ENCODE data around the gene SLC5A4.
A peak's percentile ranks its signal among the peaks of the same experiment; 100 is the strongest.

The SLC5A4 gene

DNA sequence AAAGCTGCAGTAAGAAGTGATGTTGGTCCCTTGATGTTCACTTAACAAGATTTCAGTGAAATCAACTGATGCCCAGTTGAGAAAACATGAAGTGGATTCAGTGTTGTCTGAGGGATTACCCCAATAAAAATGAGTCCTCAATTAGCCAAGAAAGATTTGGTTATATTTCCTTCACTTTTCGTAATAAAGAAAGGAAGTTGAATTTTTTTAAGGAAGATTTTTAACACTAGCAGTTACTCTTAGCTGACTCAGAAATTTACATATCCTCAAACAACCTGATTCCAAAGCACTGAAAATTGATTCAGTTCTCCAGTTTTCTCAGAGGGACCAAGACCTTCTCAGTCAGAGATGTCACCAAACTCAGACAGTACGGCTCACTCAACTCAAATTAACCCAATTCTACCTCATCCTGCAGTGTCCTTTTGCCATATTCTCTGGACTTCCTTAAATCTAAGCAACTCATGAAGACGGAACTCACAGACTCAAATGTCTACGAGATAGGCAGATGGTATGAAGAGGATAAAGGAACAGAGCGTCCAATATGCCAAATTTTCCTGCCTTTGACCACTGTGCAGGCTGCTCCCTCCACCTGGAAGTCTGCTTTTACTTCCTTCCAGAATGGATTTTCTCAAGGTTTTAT is 22.8 kb downstream of the SLC5A4 start:
- ATAC-seq = no peak

DNA sequence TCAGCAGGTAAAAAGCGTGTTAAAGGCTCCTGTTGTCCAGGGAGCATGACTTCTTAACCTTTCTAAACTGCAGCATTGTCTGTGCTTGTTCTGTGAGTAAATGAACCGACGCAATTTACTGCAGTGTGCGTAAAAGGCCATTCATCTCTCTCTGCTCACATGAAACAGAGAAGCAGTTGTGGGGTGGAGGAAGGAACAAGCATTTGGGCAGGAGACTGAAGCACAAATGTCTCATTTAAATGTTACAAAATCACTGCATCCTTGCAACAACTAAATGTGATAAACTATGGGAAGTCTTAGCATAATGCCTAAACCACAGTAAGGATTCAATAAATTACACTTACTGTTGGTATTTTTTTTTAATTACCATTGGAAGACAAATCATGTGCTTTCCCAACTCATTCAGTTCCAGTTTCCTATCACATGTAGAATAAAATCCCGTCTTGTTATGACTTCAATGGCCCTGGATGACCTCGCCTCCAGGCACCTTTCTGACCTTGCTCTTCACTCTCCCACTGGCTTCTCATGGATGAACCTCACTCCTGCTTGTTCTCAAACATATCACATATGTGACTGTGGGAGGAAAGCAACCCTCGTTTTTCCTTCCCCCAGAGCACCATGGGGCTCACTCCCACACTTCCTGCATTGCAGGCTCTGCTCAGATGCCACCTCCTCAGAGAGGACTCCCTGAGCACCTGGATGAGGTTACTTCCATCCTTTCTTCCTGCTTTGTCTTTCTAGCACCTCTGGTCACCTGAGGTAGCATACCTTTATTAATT is 28.6 kb downstream of the SLC5A4 start:
- ATAC-seq = no peak

DNA sequence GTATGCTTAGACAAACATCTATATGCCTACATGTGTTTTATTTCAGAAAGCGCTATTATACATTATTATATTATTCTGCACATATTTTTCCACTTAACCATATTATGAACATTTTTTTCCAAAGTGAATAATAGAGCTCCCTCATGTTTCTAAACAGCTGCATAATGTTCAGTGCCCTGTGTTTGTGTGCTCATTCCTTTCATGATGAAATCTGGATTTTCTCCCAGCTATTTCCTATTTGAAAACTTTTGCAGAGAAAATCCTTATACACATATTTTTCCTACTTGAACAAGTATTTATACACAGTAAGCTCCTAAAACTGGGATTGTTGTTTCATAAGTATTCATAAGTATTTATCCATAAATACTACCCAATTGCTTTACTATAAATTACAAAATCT is 32.2 kb downstream of the SLC5A4 start:
- no peak for ATAC-seq

DNA sequence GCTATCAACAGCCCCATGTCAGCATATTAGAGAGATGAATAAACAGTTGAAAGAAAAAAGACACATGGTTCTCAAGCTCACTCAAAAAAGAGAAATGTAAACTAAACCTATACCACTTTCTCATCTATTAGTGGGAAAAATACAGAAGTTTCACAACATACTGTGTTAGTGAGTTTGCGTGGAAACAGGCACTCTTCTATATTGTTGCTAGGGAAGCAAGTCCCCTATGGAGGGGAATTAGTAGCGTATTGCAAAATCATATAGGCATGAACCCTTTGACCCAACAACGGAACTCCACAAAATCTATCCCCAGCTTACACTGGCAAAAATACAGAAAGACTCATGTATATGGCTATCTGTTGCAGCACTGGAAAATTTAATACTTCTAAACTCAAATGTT is 36.1 kb downstream of the SLC5A4 start:
- no peak for ATAC-seq

DNA sequence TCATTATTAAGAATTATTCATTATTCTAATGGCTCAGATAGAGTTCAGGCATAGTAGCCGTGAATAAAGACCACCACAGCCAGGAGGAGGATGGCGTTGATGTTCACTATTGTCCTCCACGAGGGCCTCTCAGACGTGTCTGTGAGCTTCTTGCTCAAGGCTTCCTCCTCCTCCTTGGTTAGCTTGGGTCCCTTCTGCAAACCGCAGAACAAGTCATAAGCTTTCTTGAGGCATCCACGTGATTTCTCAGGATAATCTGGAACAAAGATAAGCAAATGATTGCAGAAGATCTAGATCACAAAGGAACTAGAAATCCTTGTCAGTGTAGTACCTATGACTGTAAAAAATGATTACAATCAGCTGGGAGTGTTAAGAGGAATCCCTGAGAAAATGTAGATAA is 36.7 kb downstream of the SLC5A4 start:
- ATAC-seq = no peak

DNA sequence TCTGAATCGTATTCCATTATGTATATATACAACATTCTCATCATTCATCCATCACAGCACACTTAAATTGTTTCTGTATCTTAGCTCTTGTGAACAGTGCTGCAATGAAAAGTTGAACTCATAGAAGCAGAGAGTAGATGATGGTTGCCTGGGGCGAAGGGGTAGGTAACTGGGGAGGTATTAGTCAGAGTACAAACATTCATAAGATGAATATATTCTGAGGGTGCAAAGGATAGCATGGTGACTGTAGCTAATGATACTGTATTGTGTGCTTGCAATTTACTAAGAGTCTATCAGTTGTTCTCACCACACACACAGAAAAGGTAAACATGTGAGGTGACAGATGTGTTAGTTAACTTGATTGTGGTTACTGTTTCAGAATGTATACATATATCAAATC is 37.7 kb downstream of the SLC5A4 start:
- ATAC-seq = peak in 1 of 2 donors; percentile 30

DNA sequence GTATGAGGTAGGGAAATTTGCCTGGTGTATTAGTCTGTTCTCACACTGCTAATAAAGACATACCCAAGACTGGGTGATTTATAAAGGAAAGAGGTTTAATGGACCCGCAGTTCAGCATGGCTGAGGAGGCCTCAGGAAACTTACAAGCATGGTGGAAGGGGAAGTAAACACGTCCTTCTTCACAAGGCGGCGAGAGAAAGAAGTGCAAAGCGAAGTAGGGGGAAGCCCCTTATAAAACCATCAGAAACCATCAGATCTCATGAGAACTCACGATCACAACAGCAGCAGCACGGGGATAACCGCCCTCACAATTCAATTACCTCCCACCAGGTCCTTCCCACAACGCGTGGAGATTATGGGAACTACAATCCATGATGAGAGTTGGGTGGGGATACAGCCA is 38.2 kb downstream of the SLC5A4 start:
- no peak for ATAC-seq

DNA sequence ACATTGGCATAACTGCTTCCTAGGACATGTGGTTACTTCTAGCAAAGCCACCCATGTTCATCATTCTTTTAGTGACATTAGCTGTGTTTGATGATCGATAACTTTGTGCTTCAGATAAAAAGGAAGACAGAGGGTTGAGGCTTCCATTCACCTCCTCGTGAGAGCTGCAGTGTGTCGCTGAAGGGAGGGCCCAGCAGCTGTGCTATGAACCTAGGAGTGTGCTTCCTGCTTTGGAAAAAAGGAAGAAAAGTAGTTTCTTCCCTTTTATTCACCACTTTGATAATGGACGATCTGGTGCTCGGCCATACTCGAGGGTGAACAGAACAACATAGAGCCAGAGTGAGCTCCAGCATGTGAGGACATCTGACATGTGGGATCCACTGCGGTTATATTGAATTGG is 44.1 kb downstream of the SLC5A4 start:
- ATAC-seq = no peak

DNA sequence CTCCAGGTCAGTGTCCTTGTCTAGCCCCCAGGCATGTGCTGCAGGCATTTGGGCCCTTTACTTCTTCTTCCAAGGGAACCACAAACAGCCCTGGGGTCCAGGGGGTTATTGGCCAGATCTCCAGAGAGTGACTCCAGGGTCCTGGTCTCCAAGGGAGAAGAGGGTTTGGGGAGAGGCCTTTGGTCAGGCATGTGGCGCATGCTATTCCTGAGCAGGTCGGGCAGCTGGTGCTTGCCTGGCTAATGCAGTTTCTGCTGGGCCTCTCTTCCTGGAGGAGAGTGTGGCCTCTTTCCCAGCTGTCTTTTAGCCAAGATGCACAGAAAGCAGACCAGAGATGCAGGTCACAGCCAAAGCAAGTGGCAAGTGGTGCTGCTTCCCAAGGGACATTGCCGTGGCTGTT is 46.5 kb downstream of the SLC5A4 start:
- no peak for ATAC-seq

DNA sequence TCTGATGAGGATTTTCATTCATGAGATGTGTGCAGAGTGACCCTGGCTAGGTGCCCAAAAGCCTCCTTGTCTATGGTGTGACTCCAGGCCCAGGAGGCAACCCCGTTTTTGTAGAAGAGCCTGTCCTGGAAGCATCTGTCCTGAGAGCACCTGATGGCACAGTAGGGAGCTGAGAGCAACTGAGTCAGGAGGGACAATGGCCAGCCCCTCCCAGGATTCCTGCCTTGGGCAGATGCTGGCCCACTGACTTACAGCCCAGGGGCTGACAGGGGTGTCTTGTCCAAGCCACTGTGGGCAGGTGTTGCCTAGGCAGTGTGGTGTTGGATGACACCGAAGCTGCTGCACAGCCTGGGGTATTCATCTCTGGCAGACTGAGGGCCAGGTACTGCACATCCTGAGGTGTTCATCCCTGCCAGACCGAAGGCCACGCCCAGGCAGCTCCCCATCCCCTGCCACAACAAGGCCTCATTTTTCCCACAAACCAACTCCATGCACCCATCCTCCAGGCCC is 47.1 kb downstream of the SLC5A4 start:
- no peak for ATAC-seq

DNA sequence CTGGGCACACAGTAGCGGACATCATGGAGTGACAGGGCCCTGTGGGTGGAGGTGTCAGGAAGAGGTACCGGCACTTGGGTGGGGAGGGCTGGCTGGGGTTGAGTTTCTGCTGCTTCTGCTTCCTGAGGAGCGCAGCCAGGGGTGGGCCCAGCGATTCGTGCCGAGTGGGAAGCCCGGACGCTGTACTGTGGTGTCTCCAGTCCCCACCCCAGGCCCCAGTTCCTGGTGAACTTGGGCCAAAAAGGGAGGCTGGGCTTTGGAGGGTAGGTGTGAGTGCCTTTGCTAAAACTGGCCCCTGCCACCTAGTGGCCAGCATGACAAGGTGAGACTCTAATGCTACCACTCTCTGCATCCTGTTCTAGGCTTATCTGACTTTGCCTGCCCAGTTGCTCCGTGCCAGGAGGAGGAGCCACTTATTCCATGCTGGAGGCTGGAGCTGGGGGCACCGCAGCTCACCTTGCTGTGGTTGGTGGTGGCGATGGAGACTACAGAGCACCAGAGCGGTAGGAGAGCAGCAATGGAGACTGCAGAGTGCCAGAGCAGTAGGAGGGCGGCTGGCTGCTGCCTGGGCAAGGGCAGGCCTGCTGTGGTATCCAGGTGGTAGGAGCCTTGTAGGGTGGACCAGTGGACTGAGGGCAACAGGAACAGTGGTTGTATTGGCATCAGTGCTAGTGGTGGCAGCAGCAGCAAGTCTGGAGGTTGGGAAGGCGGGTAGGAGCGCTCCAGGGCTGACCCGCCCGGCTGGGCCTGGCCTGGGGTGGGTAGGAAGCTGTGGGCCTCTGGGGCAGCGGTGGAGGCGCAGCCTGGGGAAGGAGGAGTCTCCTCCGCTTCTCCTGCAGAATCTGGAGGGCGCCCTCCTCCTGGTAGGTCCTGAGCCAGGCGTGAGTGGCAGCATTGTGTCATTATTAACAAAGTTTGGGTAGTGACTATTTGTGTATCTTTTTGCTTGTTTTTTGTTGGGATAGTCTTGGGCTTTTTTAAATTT is 48.1 kb downstream of the SLC5A4 start:
- ATAC-seq = peak; percentile 36 to 41

DNA sequence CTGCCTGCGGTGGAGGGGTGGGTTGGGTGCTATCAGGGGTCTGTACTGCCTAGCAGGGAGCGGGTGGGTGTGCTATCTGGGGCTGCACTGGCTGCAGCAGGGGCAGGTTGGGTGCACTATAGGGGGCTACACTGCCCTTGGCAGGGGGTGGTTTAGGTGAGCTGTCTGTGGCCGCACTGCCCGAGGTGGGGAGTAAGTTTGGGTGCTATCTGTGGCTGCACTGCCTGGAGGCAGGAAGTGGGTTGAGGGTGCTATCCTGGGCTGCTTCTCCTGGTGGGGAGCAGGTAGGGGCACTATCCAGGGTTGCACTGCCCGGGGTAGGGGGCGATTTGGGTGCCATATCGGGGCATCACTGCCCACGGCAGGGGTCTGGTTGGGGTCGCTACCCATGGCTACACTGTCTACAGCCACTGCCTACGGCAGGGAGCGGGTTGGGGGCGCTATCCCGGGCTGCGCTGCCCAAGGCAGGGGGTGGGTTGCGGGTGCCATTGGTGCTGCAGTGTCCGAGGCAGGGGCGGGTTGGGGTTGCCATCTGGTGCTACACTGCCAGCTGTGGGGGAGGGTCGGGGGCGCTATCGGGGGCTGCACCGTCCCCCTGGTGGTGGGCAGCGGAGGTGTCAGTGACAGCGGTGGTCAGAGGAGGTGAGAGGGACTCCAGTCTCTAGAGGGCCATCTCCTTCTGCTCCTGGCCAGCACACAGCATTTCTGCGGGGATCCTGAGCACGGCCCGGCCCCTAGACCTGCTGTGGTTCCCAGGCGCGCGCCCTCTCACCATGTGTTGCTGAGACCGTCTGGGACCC is 49.0 kb downstream of the SLC5A4 start:
- no peak for ATAC-seq

DNA sequence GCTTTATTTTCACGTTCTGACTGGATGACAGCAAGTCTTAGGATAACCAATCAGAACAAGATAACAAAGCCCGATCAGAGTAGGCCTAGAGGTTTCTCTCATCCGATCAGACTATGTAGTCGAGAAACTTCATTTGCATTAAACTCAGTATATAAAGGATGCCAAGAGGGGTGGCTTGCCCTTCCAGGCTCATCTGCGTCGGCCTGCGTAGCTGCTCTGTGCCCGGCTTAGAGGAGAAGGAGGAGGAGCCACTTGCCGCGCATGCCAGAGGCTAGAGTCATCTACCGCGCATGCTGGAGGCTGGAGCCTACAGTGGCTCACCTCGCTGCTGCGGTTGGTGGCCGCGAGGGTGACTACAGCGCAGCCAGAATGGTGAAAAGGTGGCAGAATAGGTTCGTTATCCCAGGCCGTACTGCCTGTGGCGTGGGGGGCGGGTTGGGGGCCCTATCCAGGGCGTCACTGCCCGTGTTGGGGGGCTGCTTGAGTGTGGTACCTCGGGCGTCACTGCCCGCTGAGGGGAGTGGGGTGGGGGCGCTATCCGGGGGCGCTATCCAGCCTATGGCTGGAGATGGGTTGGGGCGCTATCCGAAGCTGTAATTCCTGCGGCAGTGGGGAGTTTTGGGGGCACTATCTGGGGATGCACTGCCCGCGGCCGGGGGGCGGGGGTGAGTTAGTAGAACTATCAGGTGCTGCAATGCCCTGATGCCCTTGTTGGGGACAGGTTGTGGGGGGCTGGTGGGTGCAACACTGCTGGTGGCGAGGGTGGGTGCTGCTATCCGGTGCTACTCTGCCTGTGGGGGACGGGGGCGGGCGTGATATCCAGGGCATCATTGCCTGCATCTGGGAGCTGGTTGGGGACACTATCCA is 50.1 kb downstream of the SLC5A4 start, which contains the start of gene RFPL2:
Gene RFPL2 (minus strand): TSS at position 218 of the 867 bp plus-strand sequence. CDS start 2,622 bp downstream, outside the sequence.
- ATAC-seq = peak; percentile 58 to 75

DNA sequence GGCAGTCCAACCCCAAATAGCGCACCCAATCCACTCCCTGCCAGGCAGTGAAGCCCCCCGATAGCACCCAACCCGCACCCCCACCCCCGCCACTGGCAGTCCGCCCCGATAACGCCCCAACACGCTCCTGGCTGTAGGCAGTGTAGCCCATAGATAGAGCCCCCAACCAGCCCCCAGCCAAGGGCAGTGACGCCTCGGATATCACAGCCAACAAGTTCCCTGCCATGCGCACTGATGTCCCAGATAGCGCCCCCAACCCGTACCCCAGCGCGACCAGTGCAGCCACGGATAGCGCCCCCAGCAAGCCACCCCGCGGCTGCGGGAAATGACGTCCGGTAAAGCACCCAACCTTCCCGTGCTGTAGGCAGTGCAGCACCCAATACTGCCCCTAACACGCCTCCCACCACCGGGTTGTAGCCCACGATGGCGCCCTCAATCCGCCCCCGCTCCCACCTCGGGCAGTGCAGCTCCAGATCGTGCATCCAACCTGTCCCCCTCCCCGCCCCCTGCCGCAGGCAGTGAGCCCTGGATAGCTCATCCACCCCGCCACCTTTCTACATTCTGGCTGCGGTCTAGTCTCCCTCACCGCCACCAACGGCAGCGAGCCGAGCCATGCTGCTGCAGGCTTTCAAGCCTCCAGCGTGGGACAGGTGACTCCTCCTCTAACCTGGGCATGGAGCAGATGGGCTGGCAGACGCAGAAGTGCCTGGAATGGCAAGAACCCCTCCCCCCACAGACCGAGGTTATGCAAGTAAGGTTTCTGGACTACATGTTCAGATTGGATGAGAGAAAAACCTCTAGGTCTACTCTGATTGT is 50.9 kb downstream of the SLC5A4 start:
- peak in 1 of 2 donors; percentile 26 for ATAC-seq

DNA sequence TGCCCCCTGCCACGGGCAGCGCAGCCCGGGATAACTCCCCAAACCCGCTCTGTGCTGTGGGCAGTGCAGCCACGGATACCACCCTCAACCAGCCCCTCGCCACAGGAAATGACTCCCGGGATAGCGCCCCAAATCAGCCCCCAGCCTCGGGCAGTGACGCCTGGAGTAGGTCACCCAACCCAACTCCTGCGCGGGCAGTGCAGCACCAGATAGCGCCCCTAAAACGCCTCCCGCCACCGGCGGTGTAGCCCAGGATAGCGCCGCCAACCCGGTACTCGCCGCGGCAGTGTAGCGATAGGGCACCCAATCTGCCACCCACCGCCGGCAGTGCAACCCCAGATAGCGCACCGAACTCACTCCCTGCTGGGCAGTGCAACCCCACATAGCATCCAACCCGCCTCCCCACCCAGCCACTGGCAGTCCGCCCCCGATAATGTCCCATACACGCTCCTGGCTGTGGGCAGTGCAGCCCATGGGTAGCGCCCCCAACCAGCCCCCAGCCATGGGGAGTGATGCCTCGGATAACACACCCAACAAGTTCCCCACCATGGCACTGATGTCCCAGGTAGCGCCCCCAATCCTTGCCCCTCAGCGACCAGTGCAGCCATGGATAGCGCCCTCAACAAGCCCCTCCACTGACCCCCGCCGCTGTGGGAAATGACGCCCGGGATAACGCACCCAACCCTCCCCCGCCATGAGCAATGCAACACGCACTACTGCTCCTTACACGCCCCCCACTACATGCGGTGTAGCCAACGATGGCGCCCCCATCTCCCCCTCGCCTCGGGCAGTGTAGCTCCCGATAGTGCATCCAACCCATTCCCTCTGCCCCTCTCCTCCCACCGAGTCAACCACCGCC is 51.7 kb downstream of the SLC5A4 start:
- no peak for ATAC-seq

DNA sequence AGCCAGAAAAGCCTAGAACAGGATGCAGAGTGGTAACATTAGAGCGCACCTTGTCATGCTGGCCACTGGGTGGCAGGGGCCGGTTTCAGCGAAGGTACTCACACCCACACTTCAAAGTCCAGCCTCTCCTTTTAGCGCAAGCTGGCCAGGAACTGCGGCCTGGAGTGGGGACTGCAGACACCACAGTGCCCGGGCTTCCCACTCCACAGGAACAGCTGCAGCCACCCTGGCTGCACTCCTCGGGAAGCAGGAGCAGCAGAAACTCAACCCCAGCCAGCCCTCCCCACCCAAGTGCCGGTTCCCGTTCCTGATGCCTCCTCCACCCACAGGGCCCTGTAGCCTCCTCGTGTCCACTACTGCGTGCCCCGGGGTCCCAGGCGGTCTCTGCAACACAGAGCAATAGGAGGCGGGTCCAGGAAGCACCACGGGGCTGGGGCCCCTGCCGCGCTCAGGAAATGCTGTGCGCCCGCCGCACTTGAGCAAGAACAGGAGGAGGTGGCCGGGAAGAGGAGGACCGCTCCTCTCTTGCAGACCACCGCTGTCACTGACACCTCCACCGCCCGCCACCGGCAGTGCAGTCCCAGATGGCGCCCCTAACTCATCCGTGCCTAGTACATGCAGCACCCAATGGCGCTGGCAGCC is 52.5 kb downstream of the SLC5A4 start:
- ATAC-seq = no peak

DNA sequence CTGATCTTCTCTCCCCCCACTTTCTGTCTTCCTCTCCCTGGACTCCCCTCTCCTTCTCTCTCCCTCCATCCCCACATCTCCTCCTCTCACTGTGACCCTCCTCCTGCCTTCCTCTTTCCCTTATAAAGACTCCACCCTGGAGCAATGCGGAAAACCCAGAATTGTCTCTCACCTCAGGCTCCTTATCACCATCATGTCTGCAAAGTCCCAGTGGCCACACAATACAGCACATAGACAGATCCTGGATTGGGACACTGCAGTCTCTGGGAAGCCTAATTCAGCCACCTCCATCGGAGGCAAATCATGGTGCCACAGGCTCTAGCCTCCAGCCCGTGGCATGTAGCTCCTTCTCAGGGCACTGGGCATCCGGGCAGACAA is 53.0 kb downstream of the SLC5A4 start:
- ATAC-seq = no peak

DNA sequence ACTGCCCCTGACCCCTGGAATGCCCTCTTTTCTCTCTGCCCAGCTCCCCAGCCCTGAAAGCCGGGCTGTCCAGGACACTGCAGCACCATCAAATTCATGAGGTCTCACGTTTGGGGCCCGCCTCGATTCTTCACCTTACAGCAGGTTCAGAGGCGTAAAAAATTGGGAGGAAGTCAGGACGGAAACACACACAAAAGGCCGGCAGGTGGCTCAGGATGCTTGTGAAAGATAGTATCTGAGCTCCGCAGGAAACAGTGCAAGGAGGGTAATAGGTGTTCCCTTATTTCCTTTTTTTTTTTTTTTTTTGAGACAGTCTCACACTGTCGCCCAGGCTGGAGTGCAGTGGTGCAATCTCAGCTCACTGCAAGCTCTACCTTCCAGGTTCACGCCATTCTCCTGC is 54.4 kb downstream of the SLC5A4 start:
- ATAC-seq = no peak

DNA sequence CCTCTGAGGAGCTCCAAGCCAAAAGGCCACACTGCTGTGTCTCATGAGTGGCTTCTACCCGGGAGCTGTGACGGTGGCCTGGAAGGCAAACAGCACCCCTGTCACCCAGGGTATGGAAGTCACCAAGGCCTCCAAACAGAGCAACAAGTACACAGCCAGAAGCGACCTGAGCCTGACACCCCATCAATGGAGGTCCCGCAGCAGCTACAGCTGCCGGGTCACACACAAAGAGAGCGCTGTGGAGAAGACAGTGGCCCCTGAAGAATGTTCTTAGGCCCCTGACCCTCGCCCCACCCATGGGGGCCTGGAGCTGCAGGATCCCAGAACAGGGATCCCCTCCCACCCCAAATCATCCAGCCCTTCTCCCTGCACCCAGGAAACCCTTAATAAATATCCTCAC is 55.2 kb downstream of the SLC5A4 start:
- ATAC-seq = no peak

Data from activated CD4-positive, CD25-positive, alpha-beta regulatory T cell treated with anti-CD3 and anti-CD28 coated beads, Interleukin-2, amount 50 U/mL, for 24 hours (primary cell).